Hepatocyte (in vitro differentiated cells): ENCODE results near the gene KIF26B.

Source experiments
- CTCF ChIP-seq: fragments of 200-600 bp; sonication (generic); IDR thresholded peaks from 2 replicates; pipeline ENCODE4 v1.5.1; 2016; ENCODE audit warnings: antibody characterized with exemption, mild to moderate bottlenecking; ENCODE audit not compliant: poor library complexity
- EZH2 ChIP-seq: fragments of 200-600 bp; sonication (generic); IDR thresholded peaks from 2 replicates; pipeline ENCODE4 v1.6.1; 2016; ENCODE audit warnings: antibody characterized with exemption, mild to moderate bottlenecking, borderline replicate concordance

- TF ChIP-seq CTCF: no peak
- no peak for TF ChIP-seq EZH2
Observed at GRCh38 chr1:245247356-245247755, 92.6 kb downstream of the KIF26B start.
